H1 (cell line): ENCODE data around the gene PSTK. TPM values are rescaled to one million over a fixed set of nuclear protein-coding genes. Genes with fewer than 3 reads are reported as not detected.

Experiments used
- CTCF ChIA-PET: fragments of 300-600 bp; sonication (Branson Sonifier 250); formaldehyde crosslinking; loops from one replicate; lab custom pipeline; 2021; ENCODE audit not compliant: partially characterized antibody; lab: Charles Lee
- POLR2A ChIA-PET: fragments of 300-600 bp; sonication (Branson Sonifier 250); formaldehyde crosslinking; loops from one replicate; lab custom pipeline; 2021; ENCODE audit warnings: inconsistent platforms; ENCODE audit not compliant: partially characterized antibody; lab: Charles Lee
- DNase-seq, 2 experiments: peaks; one replicate each; pipeline versions ENCODE4 v3.0.0 to v3.0.0-alpha.2; 2010 to 2022; ENCODE audit warnings: low spot score in 2 of 2, low read depth in 1 of 2, mixed read lengths in 1 of 2
- FAIRE-seq: peaks from 2 replicates; lab custom pipeline; 2011; peaks lifted over from hg19 to GRCh38; lab: Jason Lieb, UNC
- H2AFZ ChIP-seq: 2 replicates; pipeline ENCODE4 v1.8.1; 2012; ENCODE audit warnings: low read length, inconsistent platforms
- H2AK5ac ChIP-seq: 2 replicates; pipeline ENCODE4 v1.6.1; 2013; ENCODE audit warnings: low read depth, low read length
- H2BK120ac ChIP-seq: replicated peaks from 2 replicates; pipeline ENCODE3; 2013; ENCODE audit warnings: low read depth, low read length, inconsistent platforms
- H2BK12ac ChIP-seq: 2 replicates; pipeline ENCODE4 v1.6.1; 2013; ENCODE audit warnings: low read depth, low read length
- H2BK15ac ChIP-seq: 2 replicates; pipeline ENCODE4 v1.6.1; 2013; ENCODE audit warnings: low read length
- H2BK20ac ChIP-seq: 2 replicates; pipeline ENCODE4 v1.6.1; 2013; ENCODE audit warnings: low read length
- H2BK5ac ChIP-seq: 2 replicates; pipeline ENCODE4 v1.6.1; 2013; ENCODE audit warnings: low read depth, low read length
- H3K14ac ChIP-seq: 2 replicates; pipeline ENCODE4 v1.6.1; 2013; ENCODE audit warnings: inconsistent platforms; ENCODE audit not compliant: insufficient read length
- H3K18ac ChIP-seq: 2 replicates; pipeline ENCODE4 v1.6.1; 2013; ENCODE audit warnings: low read length; ENCODE audit errors: extremely low read depth
- H3K23ac ChIP-seq: 2 replicates; pipeline ENCODE4 v1.6.1; 2013; ENCODE audit warnings: inconsistent platforms; ENCODE audit not compliant: insufficient read length
- H3K23me2 ChIP-seq: 2 replicates; pipeline ENCODE4 v1.6.1; 2013; ENCODE audit warnings: low read depth, low read length
- H3K27ac ChIP-seq: 2 replicates; pipeline ENCODE4 v1.6.1; 2011; ENCODE audit warnings: low read depth, low read length, inconsistent platforms
- H3K27me3 ChIP-seq, 4 experiments: replicated peaks in 1 of 4; 1 replicate in 1 of 4; 2 replicates in 3 of 4; pipeline versions ENCODE4 v1.6.1 to v1.8.1; 2011 to 2013; ENCODE audit warnings: low read length in 3 of 4, mild to moderate bottlenecking in 3 of 4, inconsistent platforms in 2 of 4, mixed read lengths in 2 of 4, moderate library complexity in 1 of 4; ENCODE audit not compliant: control insufficient read depth in 3 of 4, insufficient read depth in 3 of 4; ENCODE audit errors: extremely low read depth in 1 of 4
- H3K36me3 ChIP-seq, 4 experiments: 2 replicates each; pipeline versions ENCODE4 v1.6.1 to v1.8.1; 2011 to 2013; ENCODE audit warnings: mild to moderate bottlenecking in 4 of 4, low read length in 3 of 4, moderate library complexity in 2 of 4, control low read depth in 1 of 4, inconsistent platforms in 1 of 4; ENCODE audit not compliant: insufficient read depth in 4 of 4, control insufficient read depth in 2 of 4
- H3K4ac ChIP-seq: replicated peaks from 2 replicates; pipeline ENCODE3; 2013; ENCODE audit warnings: low read length, low read depth, mixed read lengths, inconsistent platforms; ENCODE audit not compliant: insufficient read length
- H3K4me1 ChIP-seq, 4 experiments: replicated peaks in 1 of 4; 1 replicate in 1 of 4; 2 replicates in 3 of 4; pipeline versions ENCODE4 v1.6.1 to v1.8.1; 2011 to 2013; ENCODE audit warnings: low read length in 3 of 4, inconsistent platforms in 2 of 4, mixed read lengths in 1 of 4; ENCODE audit not compliant: insufficient read depth in 4 of 4, control insufficient read depth in 3 of 4
- H3K4me2 ChIP-seq, 2 experiments: 2 replicates each; pipeline versions ENCODE4 v1.6.1 to v1.8.1; 2011 to 2013; ENCODE audit warnings: low read depth in 2 of 2, low read length in 2 of 2, control low read depth in 1 of 2, inconsistent platforms in 1 of 2, mild to moderate bottlenecking in 1 of 2; ENCODE audit not compliant: insufficient read depth in 1 of 2
- H3K4me3 ChIP-seq, 4 experiments: fragments of 200-600, 300-600 bp in 1 of 4; sonication (generic), shearing (Covaris generic), sonication (Bioruptor Twin) in 1 of 4; 2 replicates each; pipeline versions ENCODE4 v1.5.1 to v1.8.1; 2011 to 2016; ENCODE audit warnings: low read length in 4 of 4, low read depth in 3 of 4, control low read depth in 2 of 4, inconsistent platforms in 2 of 4, mild to moderate bottlenecking in 2 of 4, mixed read lengths in 1 of 4, moderate library complexity in 1 of 4; ENCODE audit not compliant: insufficient read depth in 2 of 4; ENCODE audit errors: extremely low read depth in 1 of 4
- H3K56ac ChIP-seq: replicated peaks from 2 replicates; pipeline ENCODE3; 2013; ENCODE audit warnings: low read depth, mild to moderate bottlenecking, mixed read lengths, low read length, inconsistent platforms; ENCODE audit not compliant: insufficient read length
- H3K79me1 ChIP-seq: 2 replicates; pipeline ENCODE4 v1.6.1; 2013; ENCODE audit warnings: low read depth, low read length, control low read depth
- H3K79me2 ChIP-seq, 2 experiments: 2 replicates each; pipeline versions ENCODE4 v1.6.1 to v1.8.1; 2012 to 2013; ENCODE audit warnings: low read length in 2 of 2, mild to moderate bottlenecking in 2 of 2, inconsistent platforms in 1 of 2; ENCODE audit not compliant: insufficient read depth in 2 of 2, control insufficient read depth in 1 of 2
- H3K9ac ChIP-seq, 4 experiments: replicated peaks in 1 of 4; 1 replicate in 1 of 4; 2 replicates in 3 of 4; pipeline versions ENCODE4 v1.6.1 to v1.8.1; 2011 to 2013; ENCODE audit warnings: low read depth in 3 of 4, low read length in 3 of 4, control low read depth in 2 of 4, mild to moderate bottlenecking in 2 of 4, moderate library complexity in 2 of 4, inconsistent platforms in 1 of 4; ENCODE audit errors: extremely low read depth in 1 of 4
- H3K9me3 ChIP-seq, 2 experiments: 2 replicates each; pipeline versions ENCODE4 v1.6.1 to v1.8.1; 2012 to 2013; ENCODE audit warnings: mild to moderate bottlenecking in 2 of 2, moderate library complexity in 2 of 2, control low read depth in 1 of 2, inconsistent platforms in 1 of 2, low read depth in 1 of 2, low read length in 1 of 2, mixed read lengths in 1 of 2; ENCODE audit not compliant: insufficient read depth in 2 of 2
- H4K20me1 ChIP-seq, 2 experiments: replicated peaks in 1 of 2; 2 replicates each; pipeline versions ENCODE3 to v1.8.1; 2011 to 2013; ENCODE audit warnings: inconsistent platforms in 2 of 2, low read length in 2 of 2, mild to moderate bottlenecking in 1 of 2; ENCODE audit not compliant: insufficient read depth in 2 of 2, control insufficient read depth in 1 of 2
- H4K5ac ChIP-seq: 2 replicates; pipeline ENCODE4 v1.6.1; 2013; ENCODE audit warnings: low read length, low read depth, mixed read lengths, inconsistent platforms; ENCODE audit not compliant: insufficient read length
- H4K8ac ChIP-seq: 2 replicates; pipeline ENCODE4 v1.8.0; 2013; ENCODE audit warnings: mild to moderate bottlenecking, moderate library complexity, low read length, inconsistent platforms; ENCODE audit not compliant: insufficient read depth; ENCODE audit errors: extremely low read depth
- H4K91ac ChIP-seq: replicated peaks from 2 replicates; pipeline ENCODE3; 2013; ENCODE audit warnings: low read length, mixed read lengths, inconsistent platforms; ENCODE audit not compliant: insufficient read length
- HDAC2 ChIP-seq, 2 experiments: fragments of 300-600 bp in 1 of 2; sonication (generic) in 1 of 2; IDR thresholded peaks; 2 replicates each; pipeline ENCODE4 v1.6.1; 2011 to 2012; ENCODE audit warnings: low read depth in 2 of 2, low read length in 2 of 2, mild to moderate bottlenecking in 2 of 2, moderate library complexity in 2 of 2, borderline replicate concordance in 1 of 2, inconsistent platforms in 1 of 2
- JUND ChIP-seq: IDR thresholded peaks from 2 replicates; pipeline ENCODE4 v1.6.1; 2011; ENCODE audit warnings: mild to moderate bottlenecking, improper control_type of control experiment, low read length
- KDM5A ChIP-seq: fragments of 200-600 bp; IDR thresholded peaks from 2 replicates; pipeline ENCODE4 v1.7.1; 2012; ENCODE audit warnings: mild to moderate bottlenecking, low read length, inconsistent platforms, mixed read lengths
- POLR2A ChIP-seq, 2 experiments: IDR thresholded peaks; 1 replicate in 1 of 2; 2 replicates in 1 of 2; pipeline ENCODE4 v1.6.1; 2011; ENCODE audit warnings: low read depth in 2 of 2, low read length in 2 of 2, mild to moderate bottlenecking in 2 of 2; ENCODE audit errors: control extremely low read depth in 1 of 2
- SIN3A ChIP-seq, 2 experiments: IDR thresholded peaks in 1 of 2; conservative IDR thresholded peaks in 1 of 2; 2 replicates each; pipeline ENCODE4 v1.6.1; 2011 to 2012; ENCODE audit warnings: low read length in 2 of 2, improper control_type of control experiment in 1 of 2, low read depth in 1 of 2, mild to moderate bottlenecking in 1 of 2
- SRF ChIP-seq: IDR thresholded peaks from 2 replicates; pipeline ENCODE4 v1.6.1; 2011; ENCODE audit warnings: mild to moderate bottlenecking, low read depth, low read length, moderate library complexity
- TAF7 ChIP-seq: optimal IDR thresholded peaks from 2 replicates; pipeline ENCODE3; 2011; ENCODE audit warnings: low read depth, mild to moderate bottlenecking, inconsistent platforms, low read length, moderate library complexity, borderline replicate concordance
- TEAD4 ChIP-seq: IDR thresholded peaks from 2 replicates; pipeline ENCODE4 v1.6.1; 2012; ENCODE audit warnings: low read depth, low read length, inconsistent platforms, mixed read lengths
- WGBS, 2 experiments: shearing (Covaris generic) in 1 of 2; methylation state at CpG; one replicate each; pipeline versions ENCODE4 v1.1.6 to v1.1.7; 2013 to 2015; ENCODE audit warnings: low lambda C conversion rate in 2 of 2, mixed read lengths in 2 of 2, inconsistent platforms in 1 of 2, low coverage in 1 of 2, missing lambda C conversion rate in 1 of 2; ENCODE audit not compliant: insufficient replicate concordance in 2 of 2, insufficient coverage in 1 of 2, insufficient read length in 1 of 2; ENCODE audit errors: extremely low coverage in 1 of 2, missing lambda C conversion rate in 1 of 2; 5-methylcytosine and 5-hydroxymethylcytosine counted together
- long read RNA-seq, 2 experiments: library from RNA in 1 of 2; library from capped mRNA in 1 of 2; stranded (forward); transcript quantifications; one replicate each; pipeline ENCODE4 v2.0.0, GENCODE V29; 2021; ENCODE audit warnings: inconsistent platforms in 1 of 2
- polyA minus RNA-seq, 3 experiments: library from RNA; depleted of rRNA, polyadenylated mRNA; stranded (reverse); fragments of >200 nt; gene quantifications; 1 replicate in 2 of 3; 2 replicates in 1 of 3; pipeline ENCODE4 v1.2.3, GENCODE V29; 2011
- polyA plus RNA-seq, 7 experiments: library from polyadenylated mRNA; depleted of rRNA in 3 of 7; stranded (reverse) in 5 of 7; unstranded in 2 of 7; fragments of >200 nt in 5 of 7; fragments of 200-250 nt in 2 of 7; gene quantifications; 1 replicate in 5 of 7; 2 replicates in 1 of 7; 4 replicates in 1 of 7; pipeline versions ENCODE4 v1.2.1 to v1.2.3, GENCODE V29; 2011 to 2013; ENCODE audit warnings: missing spikeins in 2 of 7, mixed read lengths in 2 of 7
- total RNA-seq: library from RNA; stranded (reverse); fragmentation: NEBNext Ultra II Directional; extraction: Animal tissue kit (Norgen Biotek cat#: 25700); gene quantifications from 2 replicates; pipeline ENCODE4 v1.2.1, GENCODE V29; 2021

PSTK gene
- total RNA-seq (4.3 and 6.6 TPM in 2 replicates), polyA plus RNA-seq (2011; rRNA removed) (3.8 and 4.4 TPM in 2 replicates), polyA minus RNA-seq (2011; rRNA and poly(A)+ RNA removed) (3.4 and 3.5 TPM in 2 replicates)
- polyA plus RNA-seq (2011; cell fraction: cytosol; rRNA removed) = 4.7 TPM
- 3.4 TPM for polyA plus RNA-seq (2011; cell fraction: nucleus; rRNA removed)
- 3.0 to 4.2 TPM (median 3.7 TPM) in 4 replicates for polyA plus RNA-seq (2012, experiment 1 of 2)
- 4.9 TPM for polyA plus RNA-seq (2012, experiment 2 of 2)
- polyA plus RNA-seq (2013, experiment 1 of 2) = 4.4 TPM
- polyA plus RNA-seq (2013, experiment 2 of 2) = 4.9 TPM
- 3.9 TPM for polyA minus RNA-seq (2011; cell fraction: cytosol; rRNA and poly(A)+ RNA removed)
- polyA minus RNA-seq (2011; cell fraction: nucleus; rRNA and poly(A)+ RNA removed) = 7.0 TPM
- long read RNA-seq, experiment 1, partial matches to known transcripts = 2 of 7 reads
- long read RNA-seq, experiment 1, other reads (novel, unspliced or antisense) = 3 of 7 reads
- long read RNA-seq, experiment 2, partial matches to known transcripts = 0 of 13 reads
- long read RNA-seq, experiment 2, other reads (novel, unspliced or antisense) = 4 of 13 reads

- no peak within 1 kb of the TSS for H4K91ac ChIP-seq
- POLR2A ChIA-PET = interaction anchor here (0.6 to 3.1 kb wide), 9 partner anchors 10 to 38 kb away, joined by 3 to 25 read pairs (median 4); partner anchors contain the start of genes ACADSB, C10orf88 and IKZF5
- no peak for FAIRE-seq
- TF ChIP-seq SIN3A (conservative IDR thresholded peaks at IDR 0.05 in 1 of 2, IDR thresholded peaks at IDR 0.05 in 1 of 2; ENCODE audit: low read depth in 1 of 2, low read length in 2 of 2) (0 out of 4 replicates have a peak, but pooled peaks have one; percentile 22 to 37), TAF7 (peak; percentile 83), TEAD4 (no peak), HDAC2 (IDR thresholded peaks at IDR 0.05; ENCODE audit: borderline replicate concordance in 1 of 2, low read depth in 2 of 2, low read length in 2 of 2) (peak in 1 of 2 experiments; percentile 62; a peak in 1 of 4 replicates), JUND (peak; percentile 96), KDM5A (peak; percentile 64; the same call in 1 of the 2 replicates), SRF (peak; percentile 67), POLR2A (IDR thresholded peaks at IDR 0.05; ENCODE audit: control extremely low read depth in 1 of 2, low read depth in 2 of 2, low read length in 2 of 2) (peak; percentile 92 to 97)
Measured at GRCh38 chr10:122980209-122981065, at the start of gene PSTK. Gene PSTK, plus strand, starts transcription at chr10:122980401. Its CDS starts 79 bp downstream, at chr10:122980480.

More at GRCh38 chr10:122980209-122981065, at the start of gene PSTK:
- Histone ChIP-seq H3K18ac (peak within 1 kb of the TSS; percentile 91), H2AK5ac (no peak within 1 kb of the TSS), H3K36me3 (peaks cover 0 to 5% (median 0%) of the 10 kb centered on the region in 4 experiments; a peak in 1 of 8 replicates), H3K4ac (no peak within 1 kb of the TSS), H3K79me1 (no peaks in the 10 kb centered on the region), H2BK12ac (no peak within 1 kb of the TSS; the same call in 1 of the 2 replicates), H3K56ac (peak within 1 kb of the TSS; percentile 90), H3K4me2 (peak within 1 kb of the TSS; percentile 66 to 73), H3K4me3 (peak within 1 kb of the TSS; percentile 56 to 92 (median 78)), H2BK120ac (no peak within 1 kb of the TSS), H3K27ac (peak within 1 kb of the TSS; percentile 100), H3K9me3 (no peaks in the 10 kb centered on the region), H4K8ac (peak within 1 kb of the TSS; percentile 100), H3K79me2 (no peaks in the 10 kb centered on the region), H2AFZ (peak within 1 kb of the TSS; percentile 93; the same call in 1 of the 2 replicates), H3K23ac (no peak within 1 kb of the TSS), H4K5ac (peak within 1 kb of the TSS; percentile 98), H2BK20ac (no peak within 1 kb of the TSS), H2BK15ac (no peak within 1 kb of the TSS), H3K27me3 (no peaks in the 10 kb centered on the region), H2BK5ac (peak within 1 kb of the TSS; percentile 95), H3K9ac (peak within 1 kb of the TSS; percentile 90 to 100 (median 94)), H3K23me2 (peaks cover 7% of the 10 kb centered on the region), H3K14ac (no peak within 1 kb of the TSS), H4K20me1 (no peaks in the 10 kb centered on the region), H3K4me1 (peaks cover 0 to 3% (median 0%) of the 10 kb centered on the region in 4 experiments; a peak in 2 of 7 replicates)
- CTCF ChIA-PET = interaction anchor here (0.6 to 3.4 kb wide), 24 partner anchors 10 to 355 kb away, joined by 3 to 31 read pairs (median 4); partner anchors contain the start of gene CUZD1
- DNase-seq = peak; percentile 69 to 94
- 4% methylated on average over 41 of the region's 73 CpGs; no CpG with 5 or more reads in 1 of the 2 experiments for WGBS, 2 experiments
